CD4-positive, CD25-positive, alpha-beta regulatory T cell (primary cell): Measurements from ENCODE around the gene ZNF205. TPM values are rescaled to one million over a fixed set of nuclear protein-coding genes. Genes with fewer than 3 reads are reported as not detected.

Experiments
- ATAC-seq, 2 donors: fragments of 150-1000 bp; cut with Tn5 transposase; one replicate each; pipeline ENCODE4 v1.10.0; 2021; ENCODE audit warnings: low read depth in 2 of 2, moderate number of reproducible peaks in 2 of 2, moderate library complexity in 1 of 2
- DNase-seq, 3 donors: peaks; one replicate each; pipeline versions ENCODE4 v3.0.0 to v3.0.0-alpha.2; 2012 to 2022; ENCODE audit warnings: mixed read lengths in 1 of 3
- H3K27ac ChIP-seq: one replicate; pipeline ENCODE4 v1.7.0; 2013; ENCODE audit warnings: mild to moderate bottlenecking, low read length; ENCODE audit not compliant: insufficient read depth, poor library complexity, severe bottlenecking
- H3K27me3 ChIP-seq: one replicate; pipeline ENCODE4 v1.7.0; 2013; ENCODE audit warnings: low read length; ENCODE audit not compliant: control insufficient read depth, insufficient read depth
- H3K36me3 ChIP-seq: one replicate; pipeline ENCODE4 v1.7.0; 2013; ENCODE audit warnings: mild to moderate bottlenecking, low read length, moderate library complexity; ENCODE audit not compliant: control insufficient read depth, insufficient read depth
- H3K4me1 ChIP-seq: 2 replicates; pipeline ENCODE4 v1.7.0; 2013; ENCODE audit warnings: mild to moderate bottlenecking, low read length; ENCODE audit not compliant: insufficient read depth, control insufficient read depth, poor library complexity, severe bottlenecking
- H3K4me3 ChIP-seq: one replicate; pipeline ENCODE4 v1.7.0; 2013; ENCODE audit warnings: low read depth, mild to moderate bottlenecking, low read length, moderate library complexity
- H3K9me3 ChIP-seq, 2 experiments: 1 replicate in 1 of 2; 2 replicates in 1 of 2; pipeline ENCODE4 v1.7.0; 2013; ENCODE audit warnings: low read length in 2 of 2, mild to moderate bottlenecking in 1 of 2, moderate library complexity in 1 of 2; ENCODE audit not compliant: control insufficient read depth in 2 of 2
- H3K27ac Mint-ChIP-seq, 3 donors: one replicate each; pipeline ENCODE4 v1.8.0; 2020 to 2022; ENCODE audit warnings: mild to moderate bottlenecking in 3 of 3, mixed read lengths in 3 of 3, moderate library complexity in 2 of 3
- H3K27me3 Mint-ChIP-seq: one replicate; pipeline ENCODE4 v1.8.0; 2022; ENCODE audit warnings: mild to moderate bottlenecking, mixed read lengths
- H3K36me3 Mint-ChIP-seq: one replicate; pipeline ENCODE4 v1.8.0; 2020; ENCODE audit warnings: mixed read lengths
- H3K4me1 Mint-ChIP-seq, 4 donors: one replicate each; pipeline ENCODE4 v1.8.0; 2020 to 2022; ENCODE audit warnings: mixed read lengths in 4 of 4, mild to moderate bottlenecking in 1 of 4
- H3K4me3 Mint-ChIP-seq, 4 donors: one replicate each; pipeline ENCODE4 v1.8.0; 2020 to 2022; ENCODE audit warnings: mild to moderate bottlenecking in 4 of 4, mixed read lengths in 4 of 4, moderate library complexity in 3 of 4
- H3K9me3 Mint-ChIP-seq, 7 donors: one replicate each; pipeline ENCODE4 v1.8.0; 2020 to 2022; ENCODE audit warnings: mixed read lengths in 7 of 7, mild to moderate bottlenecking in 3 of 7, moderate library complexity in 2 of 7
- polyA plus RNA-seq, 4 donors: library from polyadenylated mRNA; unstranded; fragments of 300-500 nt; fragmentation: Illumina TruSeq; gene quantifications; one replicate each; pipeline ENCODE4 v1.2.3, GENCODE V29; 2021
- total RNA-seq: library from RNA; stranded (reverse); gene quantifications from one replicate; pipeline ENCODE4 v1.2.3, GENCODE V29; 2022

The ZNF205 gene
- total and polyA plus RNA-seq, 5 donors from 2014 or later, result not detected

GRCh38 chr16:3098459-3099394 is 13.7 kb upstream of the ZNF205 start, which contains the start of gene ZSCAN10:
Gene ZSCAN10, minus strand, starts transcription at chr16:3099294. Its CDS starts 6,357 bp downstream, at chr16:3092937.
- H3K9me3 ChIP-seq, result no peaks in the 10 kb centered on the region
- H3K4me1 Mint-ChIP-seq, result peaks cover 16 to 77% (median 41%) of the 10 kb centered on the region in 4 donors
- DNase-seq (no peak), ATAC-seq (no peak)
- no peaks in the 10 kb centered on the region for H3K36me3 Mint-ChIP-seq
- H3K27ac ChIP-seq, result peak within 1 kb of the TSS; percentile 47
- H3K36me3 ChIP-seq, result no peaks in the 10 kb centered on the region
- peak within 1 kb of the TSS; percentile 70 to 93 (median 81) for H3K4me3 Mint-ChIP-seq
- H3K9me3 Mint-ChIP-seq, result no peaks in the 10 kb centered on the region
- H3K4me1 ChIP-seq, result peaks cover 54% of the 10 kb centered on the region
- no peaks in the 10 kb centered on the region for H3K27me3 ChIP-seq
- H3K4me3 ChIP-seq, result peak within 1 kb of the TSS; percentile 53
- no peaks in the 10 kb centered on the region for H3K27me3 Mint-ChIP-seq
- peak within 1 kb of the TSS; percentile 75 to 86 (median 84) for H3K27ac Mint-ChIP-seq

DNA sequence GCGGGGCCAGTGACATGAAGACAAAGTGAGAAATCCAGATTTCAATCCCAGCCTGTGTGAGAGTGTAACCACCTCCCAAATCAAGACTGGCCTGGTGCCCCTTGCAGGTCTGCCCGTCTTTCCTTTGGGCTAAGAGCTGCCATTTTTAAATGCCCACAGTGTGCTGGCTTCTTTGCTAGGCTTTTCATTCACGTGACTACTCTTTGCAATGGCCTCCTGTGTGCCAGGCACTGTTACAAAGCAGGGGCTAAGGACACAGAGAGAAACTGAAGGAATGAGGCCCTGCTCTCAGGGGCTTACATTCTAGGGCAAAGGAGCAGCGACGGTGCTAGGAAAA is 13.0 kb upstream of the ZNF205 start:
- no peaks in the 10 kb centered on the region for H3K9me3 Mint-ChIP-seq
- H3K9me3 ChIP-seq, result no peaks in the 10 kb centered on the region
- H3K4me3 Mint-ChIP-seq, result peak overlapping the region in 2 of 4 donors; percentile 28 to 73
- DNase-seq (no peak), ATAC-seq (no peak)
- H3K27ac Mint-ChIP-seq, result peak overlapping the region in 1 of 3 donors; percentile 84
- no peaks in the 10 kb centered on the region for H3K27me3 ChIP-seq
- H3K4me3 ChIP-seq, result no peak overlapping the region
- H3K27ac ChIP-seq, result peak overlapping the region; percentile 47
- H3K36me3 ChIP-seq, result no peaks in the 10 kb centered on the region
- H3K27me3 Mint-ChIP-seq, result no peaks in the 10 kb centered on the region
- H3K36me3 Mint-ChIP-seq, result no peaks in the 10 kb centered on the region
- H3K4me1 Mint-ChIP-seq, result peaks cover 15 to 74% (median 40%) of the 10 kb centered on the region in 4 donors
- H3K4me1 ChIP-seq, result peaks cover 50% of the 10 kb centered on the region

GRCh38 chr16:3099732-3100499 is 12.5 kb upstream of the ZNF205 start:
- Mint-ChIP-seq H3K4me3 (peak overlapping the region; percentile 70 to 93 (median 81)), H3K27me3 (no peaks in the 10 kb centered on the region), H3K36me3 (no peaks in the 10 kb centered on the region), H3K4me1 (peaks cover 9 to 68% (median 35%) of the 10 kb centered on the region in 4 donors), H3K27ac (peak overlapping the region; percentile 75 to 86 (median 84)), H3K9me3 (no peaks in the 10 kb centered on the region)
- peak; percentile 86 for ATAC-seq
- peak overlapping the region; percentile 53 for H3K4me3 ChIP-seq
- peaks cover 44% of the 10 kb centered on the region for H3K4me1 ChIP-seq
- peak overlapping the region; percentile 47 for H3K27ac ChIP-seq
- peak; percentile 76 to 95 (median 85) for DNase-seq
- no peaks in the 10 kb centered on the region for H3K36me3 ChIP-seq
- no peaks in the 10 kb centered on the region for H3K9me3 ChIP-seq
- no peaks in the 10 kb centered on the region for H3K27me3 ChIP-seq

DNA sequence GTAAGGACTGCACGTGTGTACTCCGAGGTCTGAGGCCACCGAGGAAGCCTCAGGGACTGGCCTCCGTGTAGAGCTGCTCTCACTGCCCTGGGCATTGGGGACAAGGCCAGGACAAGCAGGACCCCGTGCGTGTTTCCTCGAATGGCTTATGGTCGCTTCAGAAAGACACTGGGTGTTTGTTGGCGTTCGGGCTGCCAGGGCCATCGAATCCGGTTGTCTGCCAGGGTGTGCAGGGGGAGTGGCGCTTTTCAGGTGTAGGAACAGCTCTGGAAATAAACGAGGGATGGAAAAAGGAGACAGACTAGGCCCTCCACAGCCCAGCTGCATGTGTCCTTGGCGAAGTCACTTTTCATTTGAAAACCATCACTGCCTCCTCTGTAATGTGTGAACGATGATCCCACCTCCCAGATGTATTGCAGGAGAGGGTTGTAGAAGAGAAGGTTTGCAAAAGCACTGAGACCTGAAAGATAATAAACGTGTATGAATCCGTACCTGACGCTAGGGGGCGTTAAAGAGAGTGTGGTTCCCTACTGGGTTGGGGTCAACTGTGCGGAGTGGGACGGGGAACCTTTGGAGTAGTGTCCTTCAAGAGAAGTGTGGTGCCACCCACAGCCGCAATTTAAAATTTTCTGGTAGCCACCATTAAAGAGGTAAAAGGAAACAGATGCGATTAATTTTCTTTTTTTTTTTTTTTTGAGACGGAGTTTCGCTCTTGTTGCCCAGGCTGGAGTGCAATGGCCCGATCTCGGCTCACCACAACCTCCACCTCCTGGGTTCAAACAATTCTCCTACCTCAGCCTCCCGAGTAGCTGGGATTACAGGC is 11.2 kb upstream of the ZNF205 start:
- peaks cover 37% of the 10 kb centered on the region for H3K4me1 ChIP-seq

DNA sequence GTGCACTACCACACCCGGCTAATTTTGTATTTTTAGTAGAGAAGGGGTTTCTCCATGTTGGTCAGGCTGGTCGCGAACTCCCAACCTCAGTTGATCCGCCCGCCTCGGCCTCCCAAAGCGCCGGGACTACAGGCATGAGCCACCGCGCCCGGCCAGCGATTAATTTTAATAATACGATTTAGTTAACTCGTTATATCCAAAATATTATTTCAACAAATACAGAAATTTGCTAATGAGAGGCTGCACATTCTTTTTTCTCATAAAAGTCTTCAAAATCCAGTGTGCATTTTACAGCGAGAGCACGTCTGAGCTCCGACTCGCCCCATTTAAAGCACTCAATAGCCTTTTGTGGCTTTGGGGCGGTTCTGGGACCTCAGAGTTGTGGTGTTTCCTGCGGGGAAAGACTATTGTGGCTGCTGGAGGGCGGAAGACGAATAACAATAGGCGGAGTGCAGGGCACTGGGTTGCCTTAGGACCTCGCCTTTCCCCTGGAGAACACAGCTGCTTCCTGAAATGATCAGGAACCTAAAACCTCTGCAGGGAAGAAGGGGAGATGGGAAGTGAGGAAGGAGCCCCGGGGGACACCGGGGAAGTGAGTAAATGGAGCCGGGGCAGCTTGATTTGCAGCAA is 10.4 kb upstream of the ZNF205 start:
- Mint-ChIP-seq H3K4me1 (peaks cover 11 to 65% (median 33%) of the 10 kb centered on the region in 4 donors), H3K9me3 (no peaks in the 10 kb centered on the region), H3K4me3 (peak overlapping the region; percentile 73 to 92 (median 88)), H3K36me3 (no peaks in the 10 kb centered on the region), H3K27ac (peak overlapping the region; percentile 74 to 93 (median 92)), H3K27me3 (no peaks in the 10 kb centered on the region)
- Histone ChIP-seq H3K9me3 (no peaks in the 10 kb centered on the region), H3K27ac (peak overlapping the region; percentile 41), H3K36me3 (no peaks in the 10 kb centered on the region), H3K27me3 (no peaks in the 10 kb centered on the region), H3K4me3 (peak overlapping the region; percentile 48), H3K4me1 (peaks cover 38% of the 10 kb centered on the region)
- DNase-seq (peak in 1 of 3 donors; percentile 62), ATAC-seq (no peak)

More for the DNA sequence above, 11.2 kb upstream of the ZNF205 start:
- H3K36me3 ChIP-seq, result no peaks in the 10 kb centered on the region
- H3K27me3 ChIP-seq, result no peaks in the 10 kb centered on the region
- no peak for ATAC-seq
- DNase-seq, result peak in 2 of 3 donors; percentile 57 to 71
- Mint-ChIP-seq H3K27me3 (no peaks in the 10 kb centered on the region), H3K4me1 (peaks cover 11 to 65% (median 34%) of the 10 kb centered on the region in 4 donors), H3K9me3 (no peaks in the 10 kb centered on the region), H3K36me3 (no peaks in the 10 kb centered on the region), H3K27ac (peak overlapping the region; percentile 74 to 93 (median 92)), H3K4me3 (peak overlapping the region; percentile 73 to 92 (median 88))
- H3K27ac ChIP-seq, result peak overlapping the region; percentile 41
- no peaks in the 10 kb centered on the region for H3K9me3 ChIP-seq
- peak overlapping the region; percentile 70 for H3K4me3 ChIP-seq

GRCh38 chr16:3106205-3106928 is 6.0 kb upstream of the ZNF205 start:
- Mint-ChIP-seq H3K9me3 (no peaks in the 10 kb centered on the region), H3K4me1 (peaks cover 11 to 42% (median 25%) of the 10 kb centered on the region in 4 donors), H3K27me3 (peaks cover 4% of the 10 kb centered on the region), H3K4me3 (peak overlapping the region; percentile 85 to 97 (median 88)), H3K36me3 (no peaks in the 10 kb centered on the region), H3K27ac (peak overlapping the region; percentile 89 to 91 (median 91))
- Histone ChIP-seq H3K36me3 (no peaks in the 10 kb centered on the region), H3K4me1 (peaks cover 24% of the 10 kb centered on the region), H3K4me3 (peak overlapping the region; percentile 78), H3K9me3 (no peaks in the 10 kb centered on the region), H3K27ac (peak overlapping the region; percentile 85), H3K27me3 (no peaks in the 10 kb centered on the region)
- DNase-seq (peak; percentile 86 to 94 (median 88)), ATAC-seq (peak; percentile 91 to 94)
